Stimulated activated CD8-positive, alpha-beta memory T cell treated with anti-CD3 and anti-CD28 coated beads, Interleukin-7, amount 100 ng/mL, for 24 hours (primary cell): ENCODE measurements around the gene NOTCH2.

Source experiments
- DNase-seq: peaks from one replicate; pipeline ENCODE4 v3.0.0-alpha.2; 2020; ENCODE audit warnings: low read depth

NOTCH2 gene

DNA sequence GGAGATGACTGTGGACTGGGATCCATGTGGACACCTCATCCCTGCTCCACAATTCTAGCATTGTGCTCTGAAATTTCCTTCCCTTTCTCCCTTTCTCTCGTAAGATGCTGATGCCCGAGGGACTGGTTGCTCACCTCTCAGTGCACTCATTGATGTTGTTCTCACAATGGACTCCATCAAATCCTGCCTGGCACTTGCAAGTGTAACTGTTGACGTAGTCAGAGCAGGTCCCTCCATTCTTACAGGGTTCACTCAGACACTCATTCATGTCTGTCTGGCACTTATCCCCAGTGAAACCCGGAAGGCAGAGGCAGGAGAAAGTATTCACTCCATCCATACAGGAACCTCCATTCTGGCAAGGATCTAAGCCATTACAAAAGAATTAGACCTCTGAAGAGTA is 128.1 kb downstream of the NOTCH2 start:
- no peak for DNase-seq

- DNase-seq: no peak
Measured at GRCh38 chr1:119940697-119941096, 128.8 kb downstream of the NOTCH2 start.

GRCh38 chr1:119937198-119937597 is 132.3 kb downstream of the NOTCH2 start:
- no peak for DNase-seq

DNA sequence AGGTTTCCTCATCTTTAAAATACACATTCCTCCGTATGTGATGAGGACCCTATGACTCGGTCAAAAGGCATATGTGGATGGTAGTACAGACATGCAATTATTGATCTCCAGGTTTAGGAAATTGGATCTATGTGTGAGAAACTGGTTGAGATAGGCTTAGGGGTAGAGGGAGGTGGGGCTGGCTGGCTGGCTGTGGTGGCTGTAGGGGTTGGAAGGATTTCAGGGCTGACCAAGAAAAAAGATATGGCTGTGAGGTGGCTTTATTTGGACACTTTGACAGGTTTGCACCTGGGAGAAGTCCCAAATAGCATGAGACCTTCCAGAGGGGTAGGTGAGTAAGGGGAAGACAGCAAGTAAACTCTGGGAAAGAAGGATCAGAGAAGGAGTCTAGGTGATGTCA is 133.5 kb downstream of the NOTCH2 start:
- no peak for DNase-seq

- no peak for DNase-seq
Measured at GRCh38 chr1:119935373-119935772, 134.1 kb downstream of the NOTCH2 start.

- DNase-seq: no peak
Measured at GRCh38 chr1:119933397-119933796, 136.1 kb downstream of the NOTCH2 start.

DNA sequence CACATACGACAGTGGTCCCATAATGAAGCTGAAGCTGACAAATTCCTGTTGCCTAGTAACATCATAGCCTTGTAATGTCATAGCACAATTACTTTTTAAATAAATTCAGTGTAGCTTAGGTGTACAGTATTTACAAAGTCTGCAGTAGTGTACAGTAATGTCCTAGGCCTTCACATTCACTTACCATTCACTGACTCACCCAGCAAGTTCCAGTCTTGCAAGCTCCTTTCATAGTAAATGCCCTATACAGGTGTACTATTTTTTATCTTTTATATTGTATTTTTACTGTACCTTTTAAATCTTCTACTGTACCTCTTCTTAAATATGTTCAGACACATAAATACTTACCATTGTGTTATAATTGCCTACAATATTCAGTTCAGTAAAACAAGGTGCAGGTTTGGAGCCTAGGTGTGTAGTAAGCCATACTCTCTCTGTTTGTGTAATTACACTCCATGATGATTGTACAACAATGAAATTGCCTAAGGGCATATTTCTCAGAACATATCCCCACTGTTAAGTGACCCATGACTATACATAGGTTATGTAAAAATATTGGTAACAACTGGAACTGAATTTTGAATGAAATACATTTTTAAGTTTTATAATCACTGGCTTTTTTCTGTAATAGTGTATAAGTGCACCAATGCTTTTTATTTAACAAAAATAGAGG is 139.7 kb downstream of the NOTCH2 start:
- no peak for DNase-seq

- no peak for DNase-seq
Measured at GRCh38 chr1:119926553-119926952, 142.9 kb downstream of the NOTCH2 start.

GRCh38 chr1:119924948-119925898 is 144.2 kb downstream of the NOTCH2 start:
- DNase-seq: no peak

DNA sequence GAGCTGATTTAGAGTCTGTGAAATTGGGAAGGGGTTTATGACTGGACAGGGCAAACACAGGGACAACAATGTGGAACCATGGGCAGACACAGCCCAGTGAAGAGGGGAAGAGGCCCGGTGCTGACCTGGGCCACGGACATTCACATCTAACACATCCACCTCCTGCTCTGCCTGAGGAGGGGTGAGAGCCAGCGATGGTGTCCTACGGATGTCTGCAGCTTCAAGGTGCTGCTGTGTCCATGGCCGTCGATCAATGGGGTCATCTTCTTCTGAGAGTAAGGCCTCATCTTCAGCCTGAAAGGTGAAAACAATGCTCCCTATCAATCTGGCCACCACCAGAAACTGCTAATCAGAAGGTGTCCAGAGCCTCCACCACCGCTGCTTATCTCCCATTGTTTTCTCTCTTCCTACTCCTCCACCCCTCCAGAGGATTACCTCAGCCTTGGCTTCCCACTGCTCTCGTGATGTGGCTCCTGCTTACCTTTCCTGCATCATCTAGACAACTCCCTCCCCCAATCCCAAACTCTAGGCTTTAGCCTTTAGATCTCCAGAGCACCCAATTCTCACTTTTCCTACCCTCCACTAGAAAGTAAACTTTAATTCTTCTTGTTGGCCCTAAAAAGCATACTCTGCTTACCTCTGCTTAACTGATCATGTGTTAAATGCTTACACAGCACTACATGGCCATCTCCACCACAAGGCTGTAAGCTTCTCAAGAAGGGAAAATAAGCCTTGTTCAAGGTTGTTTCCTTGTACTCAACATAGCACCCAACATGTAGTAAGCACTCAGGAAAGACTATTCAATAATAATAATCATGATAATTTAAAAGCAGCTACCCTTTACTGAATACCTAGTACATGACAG is 149.1 kb downstream of the NOTCH2 start:
- no peak for DNase-seq

DNA sequence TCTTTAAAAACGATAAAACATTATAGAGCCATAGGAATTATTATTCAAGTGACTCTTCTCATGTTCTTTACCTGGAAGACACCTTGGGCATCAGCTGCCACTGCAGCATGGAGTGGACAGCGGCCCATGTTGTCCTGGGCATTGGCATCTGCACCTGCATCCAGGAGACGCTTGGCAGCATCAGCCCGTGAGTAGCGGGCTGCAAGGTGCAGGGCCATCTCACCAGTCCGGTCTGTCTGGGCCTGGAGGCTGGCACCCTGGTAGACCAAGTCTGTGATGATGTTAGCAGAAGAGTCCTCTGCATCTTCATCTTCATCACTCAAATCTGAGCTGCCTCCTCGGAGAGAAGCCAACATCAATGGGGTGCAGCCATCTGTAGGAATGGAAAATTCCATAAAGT is 150.2 kb downstream of the NOTCH2 start:
- DNase-seq: no peak

GRCh38 chr1:119918301-119918700 is 151.2 kb downstream of the NOTCH2 start:
- no peak for DNase-seq

GRCh38 chr1:119917304-119918055 is 152.0 kb downstream of the NOTCH2 start:
- DNase-seq: no peak

- DNase-seq: no peak
Measured at GRCh38 chr1:119915517-119915916, 153.9 kb downstream of the NOTCH2 start.

GRCh38 chr1:119914071-119914470 is 155.4 kb downstream of the NOTCH2 start:
- no peak for DNase-seq

DNA sequence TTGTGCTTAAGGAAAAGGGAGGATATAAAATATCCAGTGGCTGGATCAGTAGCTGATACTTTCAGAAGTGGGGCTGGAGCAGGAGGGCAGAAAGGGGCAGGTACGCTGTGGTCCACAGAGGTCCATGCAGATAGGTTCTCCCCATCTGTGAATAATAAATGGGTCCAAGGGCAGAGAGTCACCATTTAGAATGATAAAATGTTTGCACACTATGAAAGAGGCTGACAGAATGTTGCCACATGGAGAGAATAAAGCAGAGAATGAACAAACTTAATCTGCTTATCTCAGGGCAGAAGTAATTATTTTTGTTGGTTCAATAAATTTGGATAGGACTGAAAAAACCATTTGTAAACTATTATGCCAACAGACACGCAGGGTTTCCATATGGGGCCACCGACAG is 156.5 kb downstream of the NOTCH2 start:
- DNase-seq: no peak

DNA sequence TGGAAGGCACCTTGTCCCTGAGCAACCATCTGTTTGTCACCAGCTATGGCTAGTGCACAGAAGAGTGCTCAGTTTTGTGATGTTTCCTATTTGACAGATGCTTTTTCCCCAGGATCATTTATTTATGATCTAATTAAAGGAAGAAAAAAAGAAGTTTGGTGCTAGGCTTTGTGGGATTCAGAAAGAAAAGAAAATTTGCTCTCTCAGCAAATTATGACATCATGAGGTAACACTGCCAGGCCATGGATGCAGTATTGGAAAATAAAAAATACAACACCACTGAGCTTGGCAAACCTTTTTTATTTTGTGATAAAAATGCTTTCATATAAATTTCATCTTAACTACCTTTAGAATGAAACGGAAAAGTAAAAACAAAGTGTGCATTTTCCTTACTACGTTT is 157.7 kb downstream of the NOTCH2 start:
- no peak for DNase-seq

- DNase-seq: no peak
Measured at GRCh38 chr1:119910618-119911017, 158.8 kb downstream of the NOTCH2 start.

GRCh38 chr1:119909890-119910596 is 159.4 kb downstream of the NOTCH2 start:
- no peak for DNase-seq

GRCh38 chr1:119908661-119909060 is 160.8 kb downstream of the NOTCH2 start:
- DNase-seq: no peak
